HG02852 (cell line): ENCODE results near the gene NDUFS8.

Source experiments
- ATAC-seq: cut with Tn5 transposase; IDR thresholded peaks from one replicate; pipeline ENCODE4 v1.9.1; 2021; ENCODE audit warnings: mild to moderate bottlenecking, moderate library complexity; ENCODE audit not compliant: unreplicated experiment

The NDUFS8 gene

GRCh38 chr11:68014947-68015447 lies 15.5 kb upstream of the NDUFS8 start:
- no peak for ATAC-seq

GRCh38 chr11:68015467-68015866 lies 15.0 kb upstream of the NDUFS8 start:
- ATAC-seq: no peak

- ATAC-seq: no peak
Measured at GRCh38 chr11:68016161-68016903, 14.1 kb upstream of the NDUFS8 start.

- ATAC-seq: no peak
Measured at GRCh38 chr11:68016904-68017817, 13.3 kb upstream of the NDUFS8 start.

- ATAC-seq: no peak
Measured at GRCh38 chr11:68017980-68018729, 12.3 kb upstream of the NDUFS8 start.

GRCh38 chr11:68018730-68019190 lies 11.7 kb upstream of the NDUFS8 start:
- no peak for ATAC-seq

GRCh38 chr11:68019486-68019885 lies 11.0 kb upstream of the NDUFS8 start:
- no peak for ATAC-seq

- ATAC-seq: no peak
Measured at GRCh38 chr11:68020575-68020974, 9.9 kb upstream of the NDUFS8 start.

- ATAC-seq: no peak
Measured at GRCh38 chr11:68021167-68021787, 9.2 kb upstream of the NDUFS8 start.

GRCh38 chr11:68022531-68022930 lies 8.0 kb upstream of the NDUFS8 start:
- ATAC-seq: no peak

- ATAC-seq: no peak
Measured at GRCh38 chr11:68024508-68024907, 6.0 kb upstream of the NDUFS8 start.

GRCh38 chr11:68025047-68025446 lies 5.4 kb upstream of the NDUFS8 start:
- no peak for ATAC-seq

- no peak for ATAC-seq
Measured at GRCh38 chr11:68026391-68027105, 3.9 kb upstream of the NDUFS8 start.

- ATAC-seq: no peak
Measured at GRCh38 chr11:68027667-68028066, 2.8 kb upstream of the NDUFS8 start.

GRCh38 chr11:68028802-68029545 lies 1.5 kb upstream of the NDUFS8 start:
- no peak for ATAC-seq

GRCh38 chr11:68031144-68031464 lies 623 bp downstream of the NDUFS8 start:
- no peak for ATAC-seq

- ATAC-seq: no peak
Measured at GRCh38 chr11:68032003-68032402, 1.5 kb downstream of the NDUFS8 start.

- ATAC-seq: no peak
Measured at GRCh38 chr11:68032997-68033707, 2.7 kb downstream of the NDUFS8 start.

- no peak for ATAC-seq
Measured at GRCh38 chr11:68033708-68034045, 3.2 kb downstream of the NDUFS8 start.
